ENCODE data around the gene THOC2. TPM values are rescaled to one million over a fixed set of nuclear protein-coding genes. Genes with fewer than 3 reads are reported as not detected.

THOC2 gene
- total RNA-seq, 2 donors from 2014 or later, result 25.6 to 28.6 TPM

DNA sequence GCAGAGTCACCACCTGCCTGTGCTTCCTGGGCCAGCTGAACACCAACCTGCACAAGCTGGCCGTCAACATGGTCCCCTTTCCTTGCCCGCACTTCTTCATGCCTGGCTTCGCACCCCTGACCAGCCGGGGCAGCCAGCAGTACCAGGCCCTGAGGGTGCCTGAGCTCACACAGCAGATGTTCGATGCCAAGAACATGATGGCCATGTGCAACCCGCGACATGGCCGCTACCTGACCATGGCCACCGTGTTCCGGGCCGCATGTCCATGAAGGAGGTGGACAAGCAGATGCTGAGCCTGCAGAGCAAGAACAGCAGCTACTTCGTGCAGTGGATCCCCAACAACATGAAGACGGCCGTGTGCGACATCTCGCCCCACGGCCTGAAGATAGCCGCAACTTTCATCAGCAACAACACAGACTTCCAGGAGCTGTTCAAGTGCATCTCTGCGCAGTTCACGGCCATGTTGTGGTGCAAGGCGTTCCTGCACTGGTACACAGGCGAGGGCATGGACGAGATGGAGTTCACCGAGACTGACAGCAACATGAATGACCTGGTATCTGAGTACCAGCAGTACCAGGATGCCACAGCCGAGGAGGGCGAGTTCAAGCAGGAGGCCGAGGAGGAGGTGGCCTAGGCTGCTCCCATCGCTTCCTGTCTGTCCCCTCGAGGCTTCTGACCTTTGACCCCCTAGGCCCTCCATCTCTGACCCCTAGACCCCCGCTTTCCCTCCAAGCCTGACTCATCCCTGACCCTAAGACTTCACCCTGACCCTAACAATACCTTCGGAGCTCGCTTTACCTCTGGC is 170.3 kb downstream of the THOC2 start:
- no peaks in the 10 kb centered on the region for H3K9me3 ChIP-seq
- TF ChIP-seq, protein P1, sequence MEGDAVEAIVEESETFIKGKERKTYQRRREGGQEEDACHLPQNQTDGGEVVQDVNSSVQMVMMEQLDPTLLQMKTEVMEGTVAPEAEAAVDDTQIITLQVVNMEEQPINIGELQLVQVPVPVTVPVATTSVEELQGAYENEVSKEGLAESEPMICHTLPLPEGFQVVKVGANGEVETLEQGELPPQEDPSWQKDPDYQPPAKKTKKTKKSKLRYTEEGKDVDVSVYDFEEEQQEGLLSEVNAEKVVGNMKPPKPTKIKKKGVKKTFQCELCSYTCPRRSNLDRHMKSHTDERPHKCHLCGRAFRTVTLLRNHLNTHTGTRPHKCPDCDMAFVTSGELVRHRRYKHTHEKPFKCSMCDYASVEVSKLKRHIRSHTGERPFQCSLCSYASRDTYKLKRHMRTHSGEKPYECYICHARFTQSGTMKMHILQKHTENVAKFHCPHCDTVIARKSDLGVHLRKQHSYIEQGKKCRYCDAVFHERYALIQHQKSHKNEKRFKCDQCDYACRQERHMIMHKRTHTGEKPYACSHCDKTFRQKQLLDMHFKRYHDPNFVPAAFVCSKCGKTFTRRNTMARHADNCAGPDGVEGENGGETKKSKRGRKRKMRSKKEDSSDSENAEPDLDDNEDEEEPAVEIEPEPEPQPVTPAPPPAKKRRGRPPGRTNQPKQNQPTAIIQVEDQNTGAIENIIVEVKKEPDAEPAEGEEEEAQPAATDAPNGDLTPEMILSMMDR (IDR thresholded peaks at IDR 0.05), result no peak
- H3K36me3 ChIP-seq, result no peaks in the 10 kb centered on the region
- H3K27ac ChIP-seq, result no peak overlapping the region
- no peak overlapping the region for H3K4me3 ChIP-seq
- DNase-seq (ENCODE audit: low spot score), result no peak
- H3K4me1 ChIP-seq, result no peaks in the 10 kb centered on the region
- H3K27me3 ChIP-seq, result no peaks in the 10 kb centered on the region

DNA sequence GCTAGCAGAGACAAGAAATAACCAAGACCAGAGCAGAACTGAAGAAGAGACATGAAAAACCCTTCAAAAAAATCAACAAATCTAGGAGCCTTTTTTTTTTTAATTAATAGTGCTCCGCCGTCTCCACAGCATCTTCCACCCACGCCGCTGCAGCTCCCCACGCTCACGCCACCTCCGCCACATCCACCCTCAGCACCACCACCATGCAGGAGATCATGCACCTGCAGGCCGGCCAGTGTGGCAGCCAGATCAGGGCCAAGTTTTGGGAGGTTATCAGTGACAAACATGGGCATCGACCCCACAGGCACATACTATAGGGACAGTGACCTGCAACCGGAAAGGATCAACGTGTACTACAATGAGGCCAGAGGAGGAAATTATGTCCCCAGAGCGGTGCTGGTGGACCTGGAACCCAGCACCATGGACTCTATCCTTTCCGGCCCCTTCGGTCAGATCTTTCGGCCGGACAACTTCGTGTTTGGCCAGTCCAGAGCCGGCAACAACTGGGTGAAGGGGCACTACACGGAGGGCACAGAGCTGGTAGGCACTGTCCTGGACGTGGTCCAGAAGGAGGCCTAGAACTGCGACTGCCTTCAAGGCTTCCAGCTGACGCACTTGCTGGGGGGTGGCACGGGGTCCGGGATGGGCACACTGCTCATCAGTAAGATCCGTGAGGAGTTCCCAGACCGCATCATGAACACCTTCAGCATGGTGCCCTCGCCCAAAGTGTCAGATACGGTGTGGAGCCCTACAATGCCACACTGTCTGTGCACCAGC is 171.2 kb downstream of the THOC2 start:
- no peak overlapping the region for H3K4me3 ChIP-seq
- no peaks in the 10 kb centered on the region for H3K4me1 ChIP-seq
- H3K9me3 ChIP-seq, result no peaks in the 10 kb centered on the region
- no peaks in the 10 kb centered on the region for H3K36me3 ChIP-seq
- TF ChIP-seq, protein P1 (IDR thresholded peaks at IDR 0.05), result no peak
- no peak for DNase-seq (ENCODE audit: low spot score)
- H3K27ac ChIP-seq, result no peak overlapping the region
- no peaks in the 10 kb centered on the region for H3K27me3 ChIP-seq

DNA sequence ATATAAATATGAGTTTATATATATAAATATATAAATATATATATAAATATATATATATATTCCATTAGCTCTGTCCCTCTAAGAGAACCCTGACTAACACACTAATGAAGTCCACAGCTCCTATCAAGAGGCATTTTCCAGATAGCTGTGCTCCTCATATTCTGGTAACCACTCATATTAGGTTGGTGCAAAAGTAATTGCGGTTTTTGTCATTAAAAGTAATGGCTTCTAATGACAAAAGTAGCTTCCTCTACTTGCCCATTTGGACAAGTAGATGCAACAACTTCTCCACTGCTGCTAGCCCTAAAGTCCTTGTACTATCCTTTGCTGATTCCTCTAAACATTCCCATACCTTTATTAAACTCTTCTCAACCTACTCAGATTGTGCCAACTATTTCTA is 182.0 kb downstream of the THOC2 start:
- Histone ChIP-seq H3K4me1 (no peaks in the 10 kb centered on the region), H3K36me3 (no peaks in the 10 kb centered on the region), H3K27me3 (no peaks in the 10 kb centered on the region), H3K4me3 (no peak overlapping the region), H3K27ac (no peak overlapping the region), H3K9me3 (no peaks in the 10 kb centered on the region)
- no peak for DNase-seq (ENCODE audit: low spot score)
- TF ChIP-seq, protein P1 (IDR thresholded peaks at IDR 0.05), result no peak

Other genes starting within 250 kb of the THOC2 start
- 10 to 100 TPM; 19.6 to 22.0 TPM for gene XIAP, start 127.0 kb upstream of the THOC2 start, total RNA-seq
- 10 to 100 TPM; 26.8 to 45.8 TPM for gene STAG2, start 228.7 kb upstream of the THOC2 start, total RNA-seq